GM18498 (cell line): ENCODE data around the gene MOV10.

ENCODE experiments used
- ATAC-seq: cut with Tn5 transposase; IDR thresholded peaks from one replicate; pipeline ENCODE4 v1.9.1; 2021; ENCODE audit warnings: mild to moderate bottlenecking, moderate library complexity; ENCODE audit not compliant: unreplicated experiment

Gene MOV10

DNA sequence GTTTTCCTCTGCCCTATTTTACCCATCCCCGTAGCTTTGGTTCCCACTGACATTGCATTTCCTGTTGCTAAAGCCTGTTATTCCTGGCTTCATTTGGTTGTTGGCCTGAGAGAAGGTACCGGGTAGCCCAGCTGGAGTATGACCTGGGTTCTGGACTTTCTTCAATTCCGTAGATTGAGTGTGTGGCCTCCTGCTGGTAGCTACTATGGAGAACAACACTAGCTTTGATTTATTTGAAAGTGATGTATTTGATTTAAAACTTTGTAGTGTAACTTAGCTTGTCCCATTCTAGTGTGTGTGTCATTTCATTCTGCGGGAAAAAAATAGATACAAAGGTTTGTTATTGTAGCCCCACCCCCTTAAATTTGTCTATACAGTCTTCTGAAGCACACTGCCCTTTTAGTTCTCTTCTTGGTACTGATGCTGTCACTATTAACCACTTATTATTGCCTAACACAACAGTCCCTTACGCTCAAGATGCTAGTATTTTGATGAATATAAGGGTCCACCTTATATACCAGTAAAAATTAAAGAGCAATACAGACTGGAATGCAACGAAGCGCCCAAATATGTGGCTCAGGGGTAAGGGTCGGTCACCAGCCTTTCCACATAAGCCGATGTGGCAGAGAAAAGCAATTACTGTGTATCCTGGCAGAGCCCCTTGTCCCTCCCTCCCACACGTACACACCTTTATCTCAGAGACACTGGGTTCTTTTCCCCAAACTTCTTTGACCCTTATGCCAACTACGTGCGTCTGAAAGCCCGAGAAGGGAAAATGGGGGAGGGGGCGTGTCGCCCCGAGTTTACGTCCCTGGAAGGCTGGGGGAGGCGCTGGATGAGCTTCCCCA, 643 bp upstream of the MOV10 start:
- peak; percentile 10 for ATAC-seq

DNA sequence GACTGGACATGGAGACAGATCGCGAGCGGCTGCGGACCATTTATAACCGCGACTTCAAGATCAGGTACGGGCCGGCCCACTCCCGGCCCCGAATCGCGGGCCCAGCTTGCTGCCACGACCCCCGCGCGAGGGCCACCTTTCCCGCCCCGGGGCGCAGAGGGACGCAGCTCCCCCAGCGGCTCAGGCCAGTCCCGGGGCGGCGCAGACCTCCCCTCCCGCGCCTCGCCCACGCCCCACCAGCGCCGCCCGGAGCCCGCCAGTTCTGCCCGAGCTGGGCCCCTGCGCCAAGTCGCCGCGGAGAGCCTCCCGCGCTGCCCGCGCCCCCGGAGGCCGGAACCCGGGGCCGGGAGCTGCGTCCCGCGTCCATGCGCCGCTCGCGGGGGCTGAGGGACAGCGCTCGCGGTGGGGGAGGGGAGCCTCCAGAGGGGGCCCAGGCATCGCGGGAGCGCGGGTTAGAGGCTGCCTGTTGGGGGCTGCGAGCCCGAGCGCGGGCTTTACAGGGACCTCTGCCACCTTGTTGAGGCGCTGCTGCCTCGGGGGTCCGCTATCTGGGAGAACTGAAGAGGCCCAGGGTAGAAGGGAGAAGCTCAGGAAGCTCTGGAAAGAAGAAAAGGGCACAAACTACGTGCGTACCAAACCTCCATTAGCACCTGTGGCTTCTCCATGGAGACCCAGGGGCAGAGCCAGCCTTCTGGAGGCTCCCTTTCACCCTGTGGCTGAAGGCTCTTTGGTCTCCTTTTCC, 698 bp downstream of the MOV10 start:
- ATAC-seq: peak; percentile 61

DNA sequence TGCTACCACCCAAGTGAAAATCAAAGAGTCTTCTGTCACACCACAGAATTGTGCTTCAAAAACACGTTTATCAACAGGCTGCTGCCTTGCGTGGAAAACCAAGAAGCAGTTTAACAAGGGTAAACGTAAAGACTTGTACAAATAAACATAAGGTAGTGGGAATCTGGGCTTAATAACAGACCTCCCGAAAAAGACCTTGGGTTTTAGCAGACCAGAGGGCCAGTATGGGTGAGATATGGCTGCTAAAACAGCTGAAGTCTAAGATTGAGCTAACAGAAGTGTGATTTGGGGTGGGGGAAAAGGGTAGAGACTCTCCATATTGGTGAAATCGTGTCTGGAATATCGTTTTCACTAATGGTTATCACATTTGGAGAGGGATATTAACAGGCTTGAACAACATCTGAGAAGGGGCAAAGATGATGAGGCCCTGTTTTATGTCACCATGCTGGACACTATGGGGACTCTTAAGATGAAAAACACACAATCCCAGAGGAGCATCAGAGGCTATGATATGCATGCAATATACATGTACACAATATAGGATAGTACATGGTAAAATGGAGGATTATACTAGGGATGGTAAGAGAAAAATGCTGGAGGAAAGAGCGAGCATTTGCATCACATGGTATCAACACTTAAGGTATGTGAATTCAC, 1.4 kb downstream of the MOV10 start:
- no peak for ATAC-seq

DNA sequence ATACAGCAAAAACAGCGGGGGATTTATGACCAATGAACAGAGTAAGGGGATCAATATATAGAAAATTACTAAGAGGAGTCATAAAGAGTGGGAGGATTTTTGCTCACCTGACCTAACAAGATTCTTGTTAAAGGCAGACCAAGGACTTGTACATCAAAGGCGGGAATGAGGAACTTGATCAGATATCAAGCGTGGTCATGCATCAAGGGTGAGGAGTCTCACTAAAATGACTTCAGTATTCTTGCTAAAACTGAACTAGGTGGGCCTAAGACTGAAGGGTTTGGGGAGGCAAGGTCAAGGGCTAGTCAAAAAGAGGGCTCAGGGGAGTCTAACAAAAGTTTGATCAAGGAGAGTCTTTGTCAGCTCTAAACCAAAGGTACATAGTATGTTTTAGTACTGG, 2.1 kb downstream of the MOV10 start:
- no peak for ATAC-seq

DNA sequence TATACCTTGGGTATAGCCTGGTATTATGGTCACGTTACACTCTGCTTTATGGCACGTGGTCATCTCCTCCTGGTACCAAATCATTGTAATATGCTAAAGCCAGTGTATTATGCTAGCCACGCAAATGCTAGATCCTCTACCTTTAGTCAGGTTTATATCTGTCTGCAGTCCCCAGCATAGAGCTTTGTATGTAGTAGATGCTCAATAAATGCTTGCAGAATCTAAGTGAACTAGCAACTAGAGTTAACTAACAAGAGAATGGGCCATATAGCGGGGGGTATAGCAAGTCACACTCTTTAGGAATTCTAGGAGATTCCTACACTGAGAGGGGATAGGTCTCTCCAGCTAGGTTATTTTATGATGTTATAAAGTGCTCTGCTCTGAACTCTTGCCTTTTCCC, 3.0 kb downstream of the MOV10 start:
- no peak for ATAC-seq

DNA sequence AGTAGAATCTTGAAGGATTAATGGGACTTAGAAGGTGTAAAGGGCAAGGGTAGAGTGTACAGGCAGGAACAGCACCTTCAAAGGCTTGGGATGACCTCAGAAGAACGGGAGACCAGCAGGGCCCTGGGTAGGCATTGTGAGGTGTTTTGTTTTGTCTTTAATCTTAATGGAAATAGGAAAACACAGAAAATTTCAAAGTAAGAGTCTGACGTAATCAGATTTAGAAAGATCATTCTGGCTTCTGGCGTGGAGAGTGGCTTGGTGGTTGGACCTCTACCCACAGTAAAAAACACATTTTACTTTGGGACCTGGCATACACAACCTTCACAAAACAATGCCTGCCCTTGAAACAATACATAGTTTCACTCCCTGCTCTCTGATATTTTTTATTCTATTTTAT, 4.1 kb downstream of the MOV10 start:
- no peak for ATAC-seq

DNA sequence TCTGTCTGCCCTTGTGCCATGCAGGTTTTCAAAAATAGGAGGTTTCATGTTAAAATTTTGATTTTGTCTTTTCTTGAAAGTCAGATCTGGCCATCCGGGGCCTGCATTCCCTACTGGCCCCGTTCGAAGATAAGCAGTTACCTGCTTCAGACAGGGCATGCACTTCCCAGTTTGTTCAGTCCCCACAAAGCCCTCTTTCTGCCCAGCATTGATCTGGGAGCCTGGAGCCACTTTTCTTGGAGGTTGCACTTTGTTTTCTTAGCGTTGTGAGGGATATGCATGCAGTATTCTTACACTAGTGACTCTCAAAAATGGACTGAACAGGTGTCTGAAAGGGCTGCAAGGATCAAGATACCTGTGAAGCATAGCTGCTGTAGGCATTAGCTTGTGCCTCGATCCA, 11.5 kb downstream of the MOV10 start:
- no peak for ATAC-seq

DNA sequence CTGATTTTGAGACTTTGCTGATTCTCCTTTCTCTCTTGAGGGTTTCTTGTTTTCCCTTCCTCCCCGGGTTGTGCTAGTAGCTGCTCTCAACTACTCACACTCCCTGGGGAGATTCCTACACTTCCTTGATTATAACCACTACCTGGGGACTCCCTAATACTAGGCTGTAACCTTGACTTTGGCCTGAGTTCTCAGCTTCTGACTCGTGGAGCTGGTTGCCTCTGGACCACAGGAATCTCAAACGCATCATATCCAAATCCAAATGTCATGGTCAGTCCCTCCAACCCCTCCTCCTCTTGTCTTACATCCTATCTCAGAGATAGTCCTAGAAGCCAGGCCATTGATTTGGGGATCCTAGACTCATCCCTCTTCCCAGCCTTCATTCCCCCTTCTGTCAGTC, 12.0 kb downstream of the MOV10 start:
- ATAC-seq: no peak

DNA sequence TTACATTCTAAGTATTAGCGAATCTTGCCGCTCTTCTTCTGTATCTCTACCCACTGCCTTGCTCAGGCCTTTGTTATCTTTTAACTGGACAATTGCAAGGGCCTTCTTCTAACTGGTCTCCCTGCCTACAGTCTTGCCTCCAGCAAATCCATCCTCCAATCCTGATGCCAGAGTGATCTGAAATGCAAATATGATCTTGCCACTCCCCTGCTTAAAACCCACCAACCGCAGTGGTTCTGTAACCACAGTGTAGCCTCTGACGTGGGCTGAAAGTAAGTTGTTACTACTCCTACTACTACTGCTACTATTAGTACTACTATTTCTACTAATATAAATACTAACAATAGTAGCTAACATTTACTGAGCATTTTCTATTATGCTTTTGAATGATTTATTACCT, 12.4 kb downstream of the MOV10 start:
- no peak for ATAC-seq

DNA sequence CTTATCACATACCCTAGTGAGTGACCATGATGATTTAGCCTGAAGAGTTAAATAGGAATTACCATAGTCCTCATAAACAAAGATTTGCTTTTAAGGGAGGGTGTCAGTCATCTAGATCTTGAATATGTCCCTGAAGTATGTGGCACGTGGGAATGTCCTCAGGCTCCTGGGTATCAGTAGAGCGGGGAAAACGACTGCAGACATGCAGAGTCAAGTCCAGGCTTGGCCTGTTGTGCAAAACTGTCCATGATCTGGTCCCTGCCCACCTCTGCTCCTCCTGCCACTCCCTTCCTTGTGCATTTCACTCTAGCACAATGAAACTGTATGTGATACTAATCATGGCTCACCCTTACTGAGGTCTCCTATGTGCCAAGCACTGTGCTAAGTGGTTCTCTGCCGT, 12.9 kb downstream of the MOV10 start:
- ATAC-seq: no peak

DNA sequence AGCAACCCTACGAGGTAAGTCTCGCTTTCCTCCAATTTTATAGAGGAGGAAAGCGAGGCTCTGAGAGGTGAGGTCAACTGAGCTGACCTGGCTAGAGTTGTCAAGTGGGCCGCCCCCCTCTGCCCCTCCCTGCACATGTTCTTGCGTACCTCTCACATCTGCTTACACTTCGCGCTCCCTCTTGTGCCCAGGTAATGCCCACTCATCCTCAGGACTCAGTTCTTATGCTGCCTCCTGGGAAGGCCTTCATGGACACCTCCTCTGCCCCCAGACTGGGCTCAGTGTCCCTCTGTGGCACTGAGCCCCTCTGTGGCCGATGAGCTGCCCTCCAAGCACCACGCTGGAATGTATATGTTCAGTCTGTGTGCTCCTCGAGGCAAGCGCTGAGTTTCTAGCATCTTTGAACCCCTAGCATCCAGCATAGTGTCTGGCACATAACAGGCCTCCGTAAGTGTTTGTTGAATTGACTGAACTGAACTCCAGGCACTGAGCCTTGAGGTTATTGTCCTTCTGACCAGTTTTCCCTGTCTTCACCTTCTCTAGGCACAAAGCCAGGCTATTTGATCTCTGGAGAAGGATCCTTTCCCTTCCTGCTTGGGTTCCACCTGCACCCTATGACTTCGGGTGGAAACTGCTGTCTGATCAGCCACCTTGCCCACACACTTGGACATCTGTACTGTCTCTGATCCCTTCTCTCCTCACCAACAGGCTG, 13.5 kb downstream of the MOV10 start:
- ATAC-seq: no peak

DNA sequence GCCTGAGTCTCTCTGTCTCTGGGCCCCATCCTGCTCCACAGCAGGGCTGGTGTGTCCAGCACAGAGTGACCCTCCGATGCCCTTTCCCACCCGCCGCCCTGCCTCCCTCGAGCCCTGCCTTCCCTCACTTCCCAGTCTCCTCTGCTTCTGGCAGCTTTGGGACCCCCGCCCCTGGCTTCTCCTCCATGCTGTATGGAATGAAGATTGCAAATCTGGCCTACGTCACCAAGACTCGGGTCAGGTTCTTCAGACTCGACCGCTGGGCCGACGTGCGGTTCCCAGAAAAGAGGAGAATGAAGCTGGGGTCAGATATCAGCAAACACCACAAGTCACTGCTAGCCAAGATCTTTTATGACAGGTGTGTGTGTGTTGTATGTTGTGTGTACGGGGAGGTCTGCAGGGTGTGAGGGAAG, 14.3 kb downstream of the MOV10 start:
- no peak for ATAC-seq

DNA sequence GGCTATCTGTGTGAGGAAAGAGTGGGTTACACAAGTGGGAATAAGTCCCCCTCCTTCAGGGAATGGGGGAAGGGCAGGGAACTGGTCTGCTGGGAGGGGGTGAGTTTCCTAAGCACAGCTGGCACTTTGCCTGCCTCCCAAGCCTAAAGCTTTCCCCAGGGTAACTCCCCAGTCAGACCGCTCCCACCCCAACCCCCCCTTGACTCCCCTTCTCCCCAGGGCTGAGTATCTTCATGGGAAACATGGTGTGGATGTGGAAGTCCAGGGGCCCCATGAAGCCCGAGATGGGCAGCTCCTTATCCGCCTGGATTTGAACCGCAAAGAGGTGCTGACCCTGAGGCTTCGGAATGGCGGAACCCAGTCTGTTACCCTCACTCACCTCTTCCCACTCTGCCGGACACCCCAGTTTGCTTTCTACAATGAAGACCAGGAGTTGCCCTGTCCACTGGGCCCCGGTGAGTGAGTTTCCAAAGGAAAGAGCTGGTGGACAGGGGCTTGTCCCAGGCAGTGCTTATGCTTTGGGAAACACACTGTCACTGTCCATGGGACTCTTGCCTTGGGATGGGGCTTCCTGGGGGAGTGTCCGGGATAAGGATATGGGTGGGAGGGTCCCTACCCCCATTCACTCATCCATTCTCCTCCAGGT, 14.9 kb downstream of the MOV10 start:
- no peak for ATAC-seq

DNA sequence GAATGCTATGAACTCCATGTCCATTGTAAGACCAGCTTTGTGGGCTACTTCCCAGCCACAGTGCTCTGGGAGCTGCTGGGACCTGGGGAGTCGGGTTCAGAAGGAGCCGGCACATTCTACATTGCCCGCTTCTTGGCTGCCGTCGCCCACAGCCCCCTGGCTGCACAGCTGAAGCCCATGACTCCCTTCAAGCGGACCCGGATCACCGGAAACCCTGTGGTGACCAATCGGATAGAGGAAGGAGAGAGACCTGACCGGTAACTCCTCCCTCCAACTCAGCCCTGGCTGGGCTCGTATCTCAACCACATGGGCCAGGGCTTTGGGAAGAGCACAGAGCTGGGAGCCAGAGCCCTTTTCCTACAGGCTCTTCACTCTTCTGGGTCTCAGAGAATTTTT, 15.4 kb downstream of the MOV10 start:
- no peak for ATAC-seq

DNA sequence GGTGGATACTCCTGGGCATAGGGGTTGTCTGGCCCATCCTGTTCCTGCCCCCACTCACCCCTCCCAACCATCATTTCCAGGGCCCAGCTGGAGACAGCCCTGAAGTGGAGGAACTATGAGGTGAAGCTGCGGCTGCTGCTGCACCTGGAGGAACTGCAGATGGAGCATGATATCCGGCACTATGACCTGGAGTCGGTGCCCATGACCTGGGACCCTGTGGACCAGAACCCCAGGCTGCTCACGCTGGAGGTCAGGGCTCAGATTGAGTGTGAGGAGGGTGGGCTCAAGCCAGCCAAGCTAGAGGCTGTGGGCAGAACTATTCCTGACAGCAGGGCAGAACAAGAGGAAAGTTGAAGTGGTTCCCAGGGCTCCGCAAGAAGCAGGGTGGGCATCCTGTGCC, 18.2 kb downstream of the MOV10 start:
- ATAC-seq: no peak

DNA sequence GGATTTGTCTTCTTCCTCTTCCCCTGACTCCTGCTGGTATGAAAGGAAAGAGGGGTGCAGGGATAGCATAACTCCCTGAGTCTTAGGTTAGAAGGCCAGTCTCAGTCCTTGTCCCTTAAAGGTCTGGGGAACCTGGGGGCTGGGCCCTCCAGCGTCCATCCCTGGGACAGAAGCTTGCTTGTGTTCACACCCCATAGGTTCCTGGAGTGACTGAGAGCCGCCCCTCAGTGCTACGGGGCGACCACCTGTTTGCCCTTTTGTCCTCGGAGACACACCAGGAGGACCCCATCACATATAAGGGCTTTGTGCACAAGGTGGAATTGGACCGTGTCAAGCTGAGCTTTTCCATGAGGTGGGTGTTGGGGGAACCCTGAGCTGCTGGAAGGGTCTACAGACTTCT, 19.4 kb downstream of the MOV10 start:
- no peak for ATAC-seq

DNA sequence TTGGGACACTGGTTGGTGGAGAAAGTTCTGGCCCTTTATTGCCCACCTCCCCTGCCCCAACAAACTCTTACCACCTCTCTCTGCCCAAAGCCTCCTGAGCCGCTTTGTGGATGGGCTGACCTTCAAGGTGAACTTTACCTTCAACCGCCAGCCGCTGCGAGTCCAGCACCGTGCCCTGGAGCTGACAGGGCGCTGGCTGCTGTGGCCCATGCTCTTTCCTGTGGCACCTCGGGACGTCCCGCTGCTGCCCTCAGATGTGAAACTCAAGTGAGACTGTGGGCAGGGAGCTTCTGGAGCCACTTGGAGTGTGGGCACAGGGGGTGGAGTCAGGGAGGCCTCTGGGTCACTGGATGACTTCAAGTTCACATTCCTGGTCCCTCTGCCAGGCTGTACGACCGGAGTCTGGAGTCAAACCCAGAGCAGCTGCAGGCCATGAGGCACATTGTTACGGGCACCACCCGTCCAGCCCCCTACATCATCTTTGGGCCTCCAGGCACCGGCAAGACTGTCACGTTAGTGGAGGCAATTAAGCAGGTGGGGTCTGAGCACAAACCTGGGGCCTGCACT, 20.0 kb downstream of the MOV10 start:
- ATAC-seq: no peak

DNA sequence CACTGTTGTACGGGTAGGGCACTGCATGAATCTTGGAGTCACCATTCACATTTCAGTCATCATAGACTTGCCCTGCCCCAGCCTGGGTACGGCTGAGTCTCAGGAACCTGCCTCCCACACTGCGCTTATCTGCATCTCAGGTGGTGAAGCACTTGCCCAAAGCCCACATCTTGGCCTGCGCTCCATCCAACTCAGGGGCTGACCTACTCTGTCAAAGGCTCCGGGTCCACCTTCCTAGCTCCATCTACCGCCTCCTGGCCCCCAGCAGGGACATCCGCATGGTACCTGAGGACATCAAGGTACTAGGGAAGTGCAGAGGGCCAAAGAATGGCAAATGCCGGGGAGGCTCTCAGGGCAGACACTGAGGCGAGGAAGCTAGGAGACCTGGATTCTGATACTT, 20.8 kb downstream of the MOV10 start:
- ATAC-seq: no peak

DNA sequence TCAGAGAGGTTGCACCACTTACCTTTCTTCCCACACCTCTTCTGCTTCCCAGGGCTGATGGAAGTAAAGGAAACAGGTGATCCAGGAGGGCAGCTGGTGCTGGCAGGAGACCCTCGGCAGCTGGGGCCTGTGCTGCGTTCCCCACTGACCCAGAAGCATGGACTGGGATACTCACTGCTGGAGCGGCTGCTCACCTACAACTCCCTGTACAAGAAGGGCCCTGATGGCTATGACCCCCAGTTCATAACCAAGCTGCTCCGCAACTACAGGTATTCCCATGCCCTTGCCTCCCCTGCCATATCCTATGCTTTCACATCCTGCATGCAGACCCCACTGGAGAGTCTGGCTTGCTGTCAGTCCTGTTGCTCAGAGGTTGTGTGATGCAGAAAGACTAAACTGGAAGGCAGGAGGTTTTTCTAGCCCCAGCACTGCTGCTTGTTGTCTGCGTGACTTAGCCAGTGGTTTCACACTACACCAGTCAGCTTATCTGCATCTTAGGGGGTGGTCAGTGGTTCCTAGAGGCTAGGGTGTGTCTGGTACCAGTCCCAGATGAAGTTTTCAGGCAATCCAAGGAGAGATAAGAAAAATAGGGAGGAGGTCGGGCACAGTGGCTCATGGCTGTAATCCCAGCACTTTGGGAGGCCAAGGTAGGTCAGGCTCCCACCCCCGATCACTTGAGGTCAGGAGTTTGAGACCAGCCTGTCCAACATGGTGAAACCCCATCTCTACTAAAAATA, 22.3 kb downstream of the MOV10 start:
- no peak for ATAC-seq

DNA sequence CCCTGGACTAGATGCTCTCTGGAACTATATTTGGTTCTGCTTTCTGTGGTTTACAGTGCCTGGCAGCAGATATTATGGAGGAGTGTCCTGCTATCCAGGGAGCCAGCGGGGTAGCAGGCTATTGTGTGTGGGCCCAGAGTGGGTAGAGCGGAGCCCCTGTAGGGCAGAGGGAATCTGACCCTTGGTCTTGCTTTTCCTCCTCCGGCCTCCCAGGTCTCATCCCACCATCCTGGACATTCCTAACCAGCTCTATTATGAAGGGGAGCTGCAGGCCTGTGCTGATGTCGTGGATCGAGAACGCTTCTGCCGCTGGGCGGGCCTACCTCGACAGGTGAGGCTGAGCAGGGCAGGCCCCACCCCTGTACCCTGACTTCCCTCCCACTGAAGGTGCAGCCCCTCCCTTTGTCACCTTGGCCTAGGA, 23.3 kb downstream of the MOV10 start:
- no peak for ATAC-seq
